B cell (primary cell): ENCODE results near the gene NSRP1. TPM values are rescaled to one million over a fixed set of nuclear protein-coding genes. Genes with fewer than 3 reads are reported as not detected.

Experiments
- ATAC-seq: fragments of 200-7000 bp; cut with Tn5 transposase; one replicate; pipeline ENCODE4 v1.10.0; 2021; ENCODE audit warnings: low read depth, mild to moderate bottlenecking, moderate number of reproducible peaks, moderate library complexity
- CTCF ChIA-PET: fragments of 350-600 bp; sonication (Branson Sonifier 250); formaldehyde crosslinking; loops from one replicate; lab custom pipeline; 2021; ENCODE audit warnings: antibody characterized with exemption, inconsistent platforms; lab: Charles Lee
- POLR2A ChIA-PET: fragments of 350-600 bp; sonication (Branson Sonifier 250); formaldehyde crosslinking; loops from one replicate; lab custom pipeline; 2021; ENCODE audit warnings: antibody characterized with exemption; lab: Charles Lee
- DNase-seq: peaks from one replicate; pipeline ENCODE4 v3.0.0; 2013
- H2AFZ ChIP-seq: 2 replicates; pipeline ENCODE4 v1.6.1; 2012; ENCODE audit warnings: mild to moderate bottlenecking, low read depth, low read length; ENCODE audit not compliant: insufficient read depth, poor library complexity, severe bottlenecking
- H3K27ac ChIP-seq, 2 donors: 1 replicate in 1 of 2; 2 replicates in 1 of 2; pipeline ENCODE4 v1.5.1; 2012 to 2013; ENCODE audit warnings: low read length in 2 of 2, mild to moderate bottlenecking in 2 of 2, moderate library complexity in 1 of 2
- H3K27me3 ChIP-seq, 4 experiments: fragments of 200-600 bp in 1 of 4; sonication (generic) in 1 of 4; replicated peaks in 1 of 4; 1 replicate in 2 of 4; 2 replicates in 2 of 4; pipeline versions ENCODE4 v1.6.1 to v1.7.0; 2013 to 2016; ENCODE audit warnings: low read length in 3 of 4, mild to moderate bottlenecking in 2 of 4, mixed read lengths in 1 of 4, moderate library complexity in 1 of 4; ENCODE audit not compliant: insufficient read depth in 4 of 4, control insufficient read depth in 3 of 4; ENCODE audit errors: control extremely low read depth in 1 of 4
- H3K36me3 ChIP-seq, 2 experiments: replicated peaks in 1 of 2; 1 replicate in 1 of 2; 2 replicates in 1 of 2; pipeline versions ENCODE4 v1.6.1 to v1.7.1; 2013; ENCODE audit warnings: low read length in 1 of 2; ENCODE audit not compliant: insufficient read depth in 2 of 2, control insufficient read depth in 1 of 2; ENCODE audit errors: control extremely low read depth in 1 of 2, extremely low read depth in 1 of 2
- H3K4me1 ChIP-seq, 2 donors: fragments of 200-600 bp in 1 of 2; sonication (generic) in 1 of 2; 1 replicate in 1 of 2; 2 replicates in 1 of 2; pipeline versions ENCODE4 v1.5.1 to v1.6.1; 2013 to 2017; ENCODE audit warnings: low read length in 2 of 2; ENCODE audit not compliant: control insufficient read depth in 2 of 2, insufficient read depth in 2 of 2
- H3K4me2 ChIP-seq: replicated peaks from 2 replicates; pipeline ENCODE3; 2012; ENCODE audit warnings: mild to moderate bottlenecking, low read depth, low read length; ENCODE audit not compliant: poor library complexity, severe bottlenecking
- H3K4me3 ChIP-seq, 5 experiments: fragments of 200-600 bp in 1 of 5; sonication (generic) in 1 of 5; 1 replicate in 3 of 5; 2 replicates in 2 of 5; pipeline versions ENCODE4 v1.5.1 to v1.7.0; 2011 to 2016; ENCODE audit warnings: low read length in 4 of 5, mild to moderate bottlenecking in 4 of 5, low read depth in 2 of 5, control low read depth in 1 of 5, moderate library complexity in 1 of 5; ENCODE audit not compliant: insufficient read depth in 1 of 5; ENCODE audit errors: control extremely low read depth in 1 of 5, extremely low read depth in 1 of 5
- H3K79me2 ChIP-seq: fragments of 200-600 bp; sonication (generic); one replicate; pipeline ENCODE4 v1.6.0; 2016; ENCODE audit warnings: low read length; ENCODE audit not compliant: control insufficient read depth, insufficient read depth
- H3K9ac ChIP-seq: fragments of 200-600 bp; sonication (generic); 2 replicates; pipeline ENCODE4 v1.6.1; 2017; ENCODE audit warnings: mild to moderate bottlenecking, low read length, moderate library complexity
- H3K9me3 ChIP-seq, 3 donors: one replicate each; pipeline versions ENCODE4 v1.6.1 to v1.7.1; 2013; ENCODE audit warnings: low read length in 2 of 3; ENCODE audit not compliant: control insufficient read depth in 2 of 3, insufficient read depth in 1 of 3; ENCODE audit errors: control extremely low read depth in 1 of 3
- H4K20me1 ChIP-seq: 2 replicates; pipeline ENCODE4 v1.6.0; 2012; ENCODE audit warnings: mild to moderate bottlenecking, low read length; ENCODE audit not compliant: insufficient read depth, control insufficient read depth, poor library complexity, severe bottlenecking
- H3K27ac Mint-ChIP-seq: one replicate; pipeline ENCODE4 v1.8.0; 2021; ENCODE audit warnings: mixed read lengths
- H3K27me3 Mint-ChIP-seq: one replicate; pipeline ENCODE4 v1.8.0; 2021; ENCODE audit warnings: mixed read lengths
- H3K4me1 Mint-ChIP-seq: one replicate; pipeline ENCODE4 v1.8.0; 2021; ENCODE audit warnings: mixed read lengths
- H3K4me3 Mint-ChIP-seq: one replicate; pipeline ENCODE4 v1.8.0; 2021; ENCODE audit warnings: mixed read lengths
- H3K9me3 Mint-ChIP-seq: one replicate; pipeline ENCODE4 v1.8.0; 2022; ENCODE audit warnings: mixed read lengths; ENCODE audit not compliant: insufficient read depth
- EZH2 ChIP-seq: IDR thresholded peaks from 2 replicates; pipeline ENCODE4 v1.6.1; 2012; ENCODE audit warnings: borderline replicate concordance, low read depth, mild to moderate bottlenecking, moderate library complexity, low read length; ENCODE audit not compliant: insufficient read depth, poor library complexity, severe bottlenecking
- whole genome bisulfite sequencing: methylation state at CpG from one replicate; pipeline ENCODE4 v1.1.5; 2013; ENCODE audit warnings: missing lambda C conversion rate; ENCODE audit not compliant: insufficient coverage; 5-methylcytosine and 5-hydroxymethylcytosine counted together
- intact Hi-C: fragments of 100-400 bp; cut with micrococcal nuclease; formaldehyde crosslinking; loops from one replicate; pipeline ENCODE4 v1.10.0; 2022
- polyA plus RNA-seq: library from polyadenylated mRNA; depleted of rRNA; stranded (reverse); fragments of >200 nt; gene quantifications from 2 replicates; pipeline ENCODE4 v1.2.3, GENCODE V29; 2012
- total RNA-seq, 2 donors: library from RNA; stranded (reverse); fragments of 120-200 nt in 1 of 2; gene quantifications; 1 replicate in 1 of 2; 2 replicates in 1 of 2; pipeline versions ENCODE4 v1.2.3 to v1.2.4, GENCODE V29; 2013 to 2022
- TF ChIP-seq, protein P1 (sequence below): fragments of 200-600 bp; IDR thresholded peaks from one replicate; pipeline ENCODE4 v1.8.0; 2022; ENCODE audit warnings: antibody characterized with exemption, mild to moderate bottlenecking

NSRP1 gene
- total and polyA plus RNA-seq, 2 donors (not counting 1 experiment from before 2014, with no cell fraction given) = 11.2 to 46.2 TPM

DNA sequence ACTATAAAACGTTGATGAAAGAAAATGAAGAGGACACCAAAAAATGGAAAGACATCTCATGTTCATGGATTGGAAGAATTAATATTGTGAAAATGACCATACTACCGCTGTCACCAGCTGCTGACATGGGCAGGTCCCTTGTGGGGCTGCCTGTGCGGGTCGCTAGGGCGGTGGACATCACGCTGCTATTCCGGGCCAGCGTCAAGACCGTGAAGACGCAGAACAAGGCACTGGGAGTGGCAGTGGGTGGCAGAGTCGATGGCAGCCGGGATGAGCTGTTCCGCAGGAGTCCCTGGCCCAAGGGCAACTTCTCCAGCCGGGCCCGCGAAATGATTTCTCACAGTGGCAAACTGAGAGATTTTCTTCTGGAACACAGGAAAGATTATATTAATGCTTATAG is 48.2 kb upstream of the NSRP1 start:
- H3K9ac ChIP-seq = no peak overlapping the region
- Mint-ChIP-seq H3K9me3 (peaks cover 16% of the 10 kb centered on the region), H3K4me3 (no peak overlapping the region), H3K27me3 (peaks cover 24% of the 10 kb centered on the region), H3K27ac (no peak overlapping the region), H3K4me1 (no peaks in the 10 kb centered on the region)
- H3K27ac ChIP-seq = no peak overlapping the region
- no peaks in the 10 kb centered on the region for H3K79me2 ChIP-seq
- H3K36me3 ChIP-seq = no peaks in the 10 kb centered on the region
- intact Hi-C loops = no loop called here
- no peaks in the 10 kb centered on the region for H4K20me1 ChIP-seq
- CTCF ChIA-PET = interaction anchor here (1.0 kb wide), 1 partner anchor 18 kb away, joined by 4 read pairs; no protein-coding TSS in a partner anchor
- no peak overlapping the region for H3K4me2 ChIP-seq
- no peak overlapping the region for H3K4me3 ChIP-seq
- 96% methylated on average over 12 of the region's 16 CpGs for WGBS
- ATAC-seq (no peak), DNase-seq (no peak)
- no peaks in the 10 kb centered on the region for H3K27me3 ChIP-seq
- no peak overlapping the region for H2AFZ ChIP-seq
- POLR2A ChIA-PET = no interaction called here
- peaks cover 4 to 21% (median 17%) of the 10 kb centered on the region in 3 donors for H3K9me3 ChIP-seq
- TF ChIP-seq, protein P1, sequence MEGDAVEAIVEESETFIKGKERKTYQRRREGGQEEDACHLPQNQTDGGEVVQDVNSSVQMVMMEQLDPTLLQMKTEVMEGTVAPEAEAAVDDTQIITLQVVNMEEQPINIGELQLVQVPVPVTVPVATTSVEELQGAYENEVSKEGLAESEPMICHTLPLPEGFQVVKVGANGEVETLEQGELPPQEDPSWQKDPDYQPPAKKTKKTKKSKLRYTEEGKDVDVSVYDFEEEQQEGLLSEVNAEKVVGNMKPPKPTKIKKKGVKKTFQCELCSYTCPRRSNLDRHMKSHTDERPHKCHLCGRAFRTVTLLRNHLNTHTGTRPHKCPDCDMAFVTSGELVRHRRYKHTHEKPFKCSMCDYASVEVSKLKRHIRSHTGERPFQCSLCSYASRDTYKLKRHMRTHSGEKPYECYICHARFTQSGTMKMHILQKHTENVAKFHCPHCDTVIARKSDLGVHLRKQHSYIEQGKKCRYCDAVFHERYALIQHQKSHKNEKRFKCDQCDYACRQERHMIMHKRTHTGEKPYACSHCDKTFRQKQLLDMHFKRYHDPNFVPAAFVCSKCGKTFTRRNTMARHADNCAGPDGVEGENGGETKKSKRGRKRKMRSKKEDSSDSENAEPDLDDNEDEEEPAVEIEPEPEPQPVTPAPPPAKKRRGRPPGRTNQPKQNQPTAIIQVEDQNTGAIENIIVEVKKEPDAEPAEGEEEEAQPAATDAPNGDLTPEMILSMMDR = no peak
- TF ChIP-seq EZH2 = no peak
- no peaks in the 10 kb centered on the region for H3K4me1 ChIP-seq

DNA sequence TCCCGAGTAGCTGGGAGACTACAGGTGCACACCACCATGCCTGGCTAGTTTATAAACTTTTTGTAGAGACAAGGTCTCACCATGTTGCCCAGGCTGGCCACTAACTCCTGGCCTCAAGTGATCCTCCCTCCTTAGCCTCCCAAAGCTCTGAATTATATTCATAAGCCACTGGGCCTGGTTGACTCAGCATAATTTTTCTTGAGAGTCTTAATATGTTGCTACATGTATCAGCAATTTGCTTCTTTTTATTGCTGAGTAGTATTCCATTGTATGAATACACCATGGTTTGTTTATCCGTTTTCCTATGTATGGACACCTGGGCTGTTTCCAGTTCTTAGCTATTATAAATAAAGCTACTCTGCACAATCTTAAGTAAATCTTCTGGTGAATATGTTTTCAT is 42.4 kb upstream of the NSRP1 start:
- Histone ChIP-seq H3K9ac (no peak overlapping the region), H3K4me1 (no peaks in the 10 kb centered on the region), H3K4me2 (no peak overlapping the region), H3K79me2 (no peaks in the 10 kb centered on the region), H3K27me3 (no peaks in the 10 kb centered on the region), H2AFZ (no peak overlapping the region), H3K27ac (no peak overlapping the region), H4K20me1 (no peaks in the 10 kb centered on the region), H3K36me3 (no peaks in the 10 kb centered on the region), H3K9me3 (peaks cover 0 to 3% (median 0%) of the 10 kb centered on the region in 3 donors), H3K4me3 (no peak overlapping the region)
- Mint-ChIP-seq H3K4me3 (no peak overlapping the region), H3K4me1 (no peaks in the 10 kb centered on the region), H3K9me3 (no peaks in the 10 kb centered on the region), H3K27ac (no peak overlapping the region), H3K27me3 (peaks cover 17% of the 10 kb centered on the region)
- DNase-seq (no peak), ATAC-seq (no peak)
- CTCF ChIA-PET = no interaction called here
- TF ChIP-seq EZH2 = no peak
- TF ChIP-seq, protein P1 = no peak
- WGBS = no CpG with 5 or more reads among the region's 2 CpGs
- POLR2A ChIA-PET = no interaction called here
- intact Hi-C loops = no loop called here
